Left renal cortex interstitium (tissue), 4 donors: ENCODE data around the gene RPS6KL1. TPM values are rescaled to one million over a fixed set of nuclear protein-coding genes. Genes with fewer than 3 reads are reported as not detected.
A peak's percentile ranks its signal among the peaks of the same experiment; 100 is the strongest.

Source experiments
- DNase-seq, 4 donors: peaks; one replicate each; pipeline ENCODE4 v3.0.0-alpha.2; 2013; ENCODE audit warnings: low read depth in 4 of 4, low spot score in 2 of 4, missing footprints in 1 of 4
- polyA plus RNA-seq, 4 donors: library from polyadenylated mRNA; unstranded; fragments of 120-200 nt; gene quantifications; one replicate each; pipeline ENCODE4 v1.2.1, GENCODE V29; 2013; ENCODE audit not compliant: insufficient read length in 4 of 4

The RPS6KL1 gene
- polyA plus RNA-seq, 4 donors, result 1.0 to 2.1 (median 1.7) TPM

DNA sequence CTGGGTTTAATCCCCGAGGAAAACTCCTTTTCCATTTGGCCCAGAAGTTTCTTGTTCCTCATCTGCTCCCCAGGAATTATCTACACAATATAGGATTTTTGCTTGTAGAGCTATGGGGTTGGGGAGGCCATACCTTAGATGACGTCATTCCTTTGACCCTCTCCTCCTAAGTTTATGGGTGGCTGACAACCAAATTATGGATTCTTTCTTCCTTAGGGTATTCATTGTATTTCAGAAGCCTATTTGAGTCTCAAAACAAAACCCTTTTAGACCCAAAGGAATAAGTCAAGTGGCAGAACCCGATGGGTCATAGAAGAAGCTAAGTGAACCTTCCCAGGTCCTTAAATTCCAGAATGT, 61.3 kb downstream of the RPS6KL1 start:
- DNase-seq, result no peak

DNA sequence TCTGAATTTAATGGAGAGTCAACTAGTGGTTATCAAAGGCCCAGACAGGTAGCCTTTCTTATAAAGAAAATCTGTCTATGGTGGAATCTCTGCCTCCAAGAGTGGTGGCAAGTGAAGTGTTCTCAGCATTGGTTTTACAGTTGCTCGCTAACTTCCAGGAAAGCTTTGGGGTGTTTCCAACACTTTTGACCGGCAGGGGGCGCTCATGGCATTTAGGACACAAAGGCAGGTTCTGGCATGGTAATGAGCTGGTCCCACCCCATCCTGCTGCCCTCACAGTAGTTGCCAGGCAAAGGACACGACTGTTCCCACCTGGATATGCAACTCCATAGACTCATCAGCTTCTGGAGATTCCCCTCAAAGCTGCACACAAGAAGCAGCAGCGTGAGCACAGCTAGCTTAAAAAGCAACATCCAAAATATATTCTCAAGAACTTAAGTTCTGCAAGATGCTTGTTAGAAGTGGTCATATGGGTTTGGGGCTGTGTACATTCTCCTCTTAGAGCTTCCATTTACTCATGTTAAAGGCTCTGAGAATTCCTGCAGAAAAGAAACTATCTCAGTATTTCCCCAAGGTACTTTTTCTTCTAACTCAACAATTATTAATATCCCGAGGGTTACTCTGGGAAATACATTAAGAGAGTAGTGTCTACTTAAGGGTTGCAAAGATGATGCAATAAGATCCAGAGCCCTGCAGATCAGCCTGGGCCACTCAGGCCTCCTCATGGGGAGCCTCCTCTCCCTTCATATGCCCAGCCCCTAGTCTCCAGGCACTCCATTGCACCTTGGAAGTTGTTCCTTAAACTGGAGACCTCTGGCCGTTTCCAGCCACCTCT, 61.9 kb downstream of the RPS6KL1 start:
- DNase-seq, result peak in 3 of 4 donors; percentile 37 to 81 (median 51)

GRCh38 chr14:74859757-74860552, 63.1 kb downstream of the RPS6KL1 start:
- DNase-seq, result no peak

GRCh38 chr14:74858022-74858421, 65.0 kb downstream of the RPS6KL1 start:
- DNase-seq, result no peak

GRCh38 chr14:74856366-74856765, 66.7 kb downstream of the RPS6KL1 start:
- DNase-seq, result no peak

DNA sequence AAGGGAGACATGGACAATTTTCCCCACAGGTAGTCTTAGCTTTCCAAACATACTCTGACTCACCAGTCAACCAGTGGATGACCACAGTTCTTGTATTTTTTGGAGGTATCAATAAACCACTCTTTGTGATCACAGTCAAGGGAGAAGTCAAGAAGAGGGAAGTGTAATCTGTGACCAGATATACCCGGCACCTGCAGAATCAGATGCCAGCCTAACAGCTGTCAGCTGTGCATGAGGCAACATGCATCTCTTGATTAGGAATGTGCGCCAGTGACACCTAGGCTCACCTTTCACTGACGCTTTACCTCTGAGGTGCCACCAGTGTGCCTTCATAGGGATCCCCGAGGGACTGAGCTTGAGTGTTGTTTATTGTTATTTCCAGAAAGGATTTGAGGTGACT, 67.1 kb downstream of the RPS6KL1 start:
- no peak for DNase-seq

DNA sequence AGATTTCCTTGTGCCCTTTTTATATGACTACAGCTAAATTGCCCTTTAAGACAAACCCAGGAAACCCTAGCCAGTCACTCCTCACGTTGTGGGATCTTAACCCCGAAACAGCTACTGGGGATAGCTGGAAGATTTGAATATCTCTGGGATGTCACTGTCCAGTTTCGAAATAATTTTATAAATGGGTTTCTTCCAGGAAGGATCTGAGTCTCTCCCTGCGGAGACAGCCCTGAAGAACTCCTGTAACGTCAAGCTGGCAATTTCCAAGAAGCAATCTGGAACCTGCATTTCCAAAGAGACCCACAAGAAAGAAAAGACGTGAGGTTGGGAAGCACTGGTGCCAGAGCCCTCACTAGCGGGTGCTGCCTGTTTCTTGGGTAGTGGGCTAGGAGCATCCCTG, 68.0 kb downstream of the RPS6KL1 start:
- no peak for DNase-seq

Other genes starting within 250 kb of the RPS6KL1 start
- 10 to 100 TPM; 33.5 to 38.0 (median 35.0) TPM for gene AREL1, start 210.2 kb downstream of the RPS6KL1 start, polyA plus RNA-seq
- gene FCF1, start 210.1 kb downstream of the RPS6KL1 start, polyA plus RNA-seq, result 10 to 100 TPM; 51.2 to 69.7 (median 58.6) TPM
- gene YLPM1, start 159.9 kb downstream of the RPS6KL1 start, polyA plus RNA-seq, result 100 to 1,000 TPM in 2 of 4 donors, 10 to 100 TPM in 2; 66.7 to 109 (median 92.9) TPM
- gene PROX2, start 47.1 kb downstream of the RPS6KL1 start, polyA plus RNA-seq, result 1 to 10 TPM in 2 of 4 donors, under 1 TPM in 2; 0.38 to 4.0 (median 1.6) TPM
- 100 to 1,000 TPM; 103 to 135 (median 125) TPM for gene DLST, start 41.3 kb downstream of the RPS6KL1 start, polyA plus RNA-seq
- gene PGF, start 32.3 kb upstream of the RPS6KL1 start, polyA plus RNA-seq, result 10 to 100 TPM in 2 of 4 donors, 1 to 10 TPM in 2; 7.0 to 10.7 (median 9.9) TPM
- 10 to 100 TPM; 59.2 to 74.4 (median 63.7) TPM for gene EIF2B2, start 79.7 kb upstream of the RPS6KL1 start, polyA plus RNA-seq
- gene MLH3, start 128.2 kb upstream of the RPS6KL1 start, polyA plus RNA-seq, result 10 to 100 TPM; 33.3 to 43.7 (median 38.4) TPM
- gene ACYP1, start 140.8 kb upstream of the RPS6KL1 start, polyA plus RNA-seq, result 10 to 100 TPM; 25.4 to 65.2 (median 36.6) TPM
- 10 to 100 TPM in 1 of 4 donors, 1 to 10 TPM in 3; 7.1 to 10.8 (median 7.2) TPM for gene ZC2HC1C, start 146.4 kb upstream of the RPS6KL1 start, polyA plus RNA-seq
- 100 to 1,000 TPM; 120 to 150 (median 133) TPM for gene NEK9, start 203.8 kb upstream of the RPS6KL1 start, polyA plus RNA-seq